ENCODE measurements around the gene SPATA24.
"Not testable (repeated sequence)": the region's sequence is repeated elsewhere in the genome, so short reads cannot be mapped to it uniquely, and the experiment has no call there.

The SPATA24 gene, protein sequence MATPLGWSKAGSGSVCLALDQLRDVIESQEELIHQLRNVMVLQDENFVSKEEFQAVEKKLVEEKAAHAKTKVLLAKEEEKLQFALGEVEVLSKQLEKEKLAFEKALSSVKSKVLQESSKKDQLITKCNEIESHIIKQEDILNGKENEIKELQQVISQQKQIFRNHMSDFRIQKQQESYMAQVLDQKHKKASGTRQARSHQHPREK

DNA sequence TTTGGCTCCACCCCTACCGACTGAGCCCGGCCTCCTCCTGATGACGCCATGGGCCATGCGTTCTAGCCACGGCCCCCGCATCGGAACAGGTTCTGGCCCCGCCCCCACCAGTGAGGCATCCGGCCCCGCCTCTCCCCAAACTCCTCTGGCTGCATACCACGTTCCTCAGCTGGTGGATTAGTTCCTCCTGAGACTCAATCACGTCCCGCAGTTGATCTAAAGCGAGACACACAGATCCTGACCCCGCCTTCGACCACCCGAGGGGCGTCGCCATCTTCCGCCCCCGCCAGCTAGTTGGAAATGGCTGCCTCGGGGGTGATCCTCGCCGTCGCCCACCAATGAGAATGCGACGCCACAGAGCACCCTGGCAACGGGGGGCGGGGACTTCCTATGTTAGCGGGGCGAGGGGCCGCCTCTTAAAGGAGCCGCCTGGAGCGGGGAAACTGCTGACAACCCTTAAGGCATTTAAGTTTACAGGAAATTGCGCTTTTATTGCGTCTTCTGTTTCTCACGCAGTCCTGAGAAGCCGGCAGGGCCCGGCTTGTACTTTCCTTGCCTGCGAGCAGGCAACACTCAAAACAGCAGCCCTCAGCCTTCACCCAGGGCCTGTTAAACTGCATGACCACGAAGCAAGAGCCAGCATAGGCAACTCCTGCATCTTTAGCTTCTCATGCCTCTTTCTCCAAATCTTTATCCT, at the start of gene SPATA24:
Gene SPATA24, minus strand, starts transcription at position 303 of the 697 bp plus-strand sequence. Its CDS starts 29 bp downstream, at position 274.
- peaks cover 23 to 26% of the 10 kb centered on the region in 2 donors for H3K4me1 ChIP-seq (ENCODE audit: control insufficient read depth in 1 of 2, insufficient read depth in 2 of 2, low read length in 2 of 2)
- peak within 1 kb of the TSS; percentile 95 for H3K27ac ChIP-seq (ENCODE audit: low read depth, low read length)
- H3K9ac ChIP-seq (ENCODE audit: low read depth in 1 of 2, low read length in 2 of 2), result peak within 1 kb of the TSS; percentile 62 to 77
- H3K27me3 ChIP-seq (ENCODE audit: control insufficient read depth in 1 of 2, insufficient read depth in 2 of 2, low read length in 2 of 2), result no peaks in the 10 kb centered on the region
- H3K4me3 ChIP-seq (ENCODE audit: low read depth in 1 of 2, low read length in 2 of 2), result peak within 1 kb of the TSS; percentile 82 to 83
- H3K9me3 ChIP-seq (ENCODE audit: control insufficient read depth in 1 of 2, low read length in 2 of 2), result no peaks in the 10 kb centered on the region
- no peaks in the 10 kb centered on the region for H3K36me3 ChIP-seq (ENCODE audit: control insufficient read depth in 1 of 2, insufficient read depth in 2 of 2, low read length in 2 of 2)

DNA sequence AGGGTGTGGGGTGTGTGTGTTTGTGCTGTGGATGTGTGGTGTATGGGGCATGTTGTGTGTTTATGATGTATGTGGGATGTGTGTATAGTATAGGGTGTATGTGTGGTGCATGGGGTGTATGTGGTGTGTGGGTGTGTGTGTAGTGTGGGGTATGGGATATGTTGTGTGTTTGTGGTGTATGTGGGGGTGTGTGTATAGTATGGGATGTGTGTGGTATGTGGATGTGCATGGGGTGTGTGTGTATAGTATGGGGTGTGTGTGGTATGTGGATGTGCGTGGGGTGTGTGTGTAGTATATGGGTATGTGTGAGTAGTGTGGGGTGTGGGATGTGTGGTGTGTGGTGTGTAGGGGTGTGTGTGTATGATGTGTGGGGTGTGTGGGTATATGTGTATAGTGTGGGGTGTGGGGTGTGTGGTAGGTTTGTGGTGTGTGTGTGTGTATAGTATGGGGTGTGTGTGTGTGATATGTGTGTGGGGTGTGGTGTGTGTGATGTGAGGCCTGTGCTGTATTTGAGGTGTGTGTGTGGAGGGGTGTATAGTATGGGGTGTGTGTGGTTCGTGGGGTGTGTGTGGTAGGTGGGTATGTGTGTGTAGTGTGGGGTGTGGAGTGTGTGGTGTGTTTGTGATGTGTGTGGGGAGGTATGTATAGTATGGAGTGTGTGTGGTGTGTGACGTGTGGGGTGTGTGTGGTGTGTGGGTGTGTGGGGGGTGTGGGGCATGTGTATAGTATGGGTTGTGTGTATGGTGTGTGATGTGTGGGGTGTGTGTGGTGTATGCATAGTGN, 48.2 kb upstream of the SPATA24 start:
- Histone ChIP-seq H3K9me3 (ENCODE audit: control insufficient read depth in 1 of 2, low read length in 2 of 2) (no peaks in the 10 kb centered on the region), H3K4me3 (ENCODE audit: low read depth in 1 of 2, low read length in 2 of 2) (no peak overlapping the region), H3K4me1 (ENCODE audit: control insufficient read depth in 1 of 2, insufficient read depth in 2 of 2, low read length in 2 of 2) (no peaks in the 10 kb centered on the region), H3K27me3 (ENCODE audit: control insufficient read depth in 1 of 2, insufficient read depth in 2 of 2, low read length in 2 of 2) (no peaks in the 10 kb centered on the region), H3K27ac (ENCODE audit: low read depth, low read length) (no peak overlapping the region), H3K9ac (ENCODE audit: low read depth in 1 of 2, low read length in 2 of 2) (no peak overlapping the region), H3K36me3 (ENCODE audit: control insufficient read depth in 1 of 2, insufficient read depth in 2 of 2, low read length in 2 of 2) (no peaks in the 10 kb centered on the region)

DNA sequence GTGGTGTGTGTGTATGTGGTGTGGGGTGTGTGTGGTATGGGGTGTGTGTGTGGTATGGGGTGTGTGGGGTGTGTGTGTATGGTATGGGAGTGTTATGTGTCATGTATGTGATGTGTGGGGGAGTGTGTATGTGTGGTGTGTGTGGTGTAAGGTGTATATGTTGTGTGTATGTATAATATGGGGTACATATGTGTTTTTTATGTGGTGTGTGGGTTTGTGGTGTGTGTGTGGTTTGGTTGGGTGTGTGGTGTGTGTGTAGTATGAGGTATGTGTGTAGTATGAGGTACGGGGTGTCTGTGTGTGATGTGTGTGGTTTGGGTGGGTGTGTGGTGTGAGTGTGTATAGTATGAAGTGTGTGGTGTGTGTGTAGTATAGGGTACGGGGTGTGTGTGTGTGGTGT, 47.3 kb upstream of the SPATA24 start:
- H3K4me1 ChIP-seq (ENCODE audit: control insufficient read depth in 1 of 2, insufficient read depth in 2 of 2, low read length in 2 of 2), result no peaks in the 10 kb centered on the region
- no peaks in the 10 kb centered on the region for H3K27me3 ChIP-seq (ENCODE audit: control insufficient read depth in 1 of 2, insufficient read depth in 2 of 2, low read length in 2 of 2)
- no peaks in the 10 kb centered on the region for H3K9me3 ChIP-seq (ENCODE audit: control insufficient read depth in 1 of 2, low read length in 2 of 2)
- H3K27ac ChIP-seq (ENCODE audit: low read depth, low read length), result no peak overlapping the region
- H3K36me3 ChIP-seq (ENCODE audit: control insufficient read depth in 1 of 2, insufficient read depth in 2 of 2, low read length in 2 of 2), result no peaks in the 10 kb centered on the region
- H3K4me3 ChIP-seq (ENCODE audit: low read depth in 1 of 2, low read length in 2 of 2), result no peak overlapping the region
- no peak overlapping the region for H3K9ac ChIP-seq (ENCODE audit: low read depth in 1 of 2, low read length in 2 of 2)

DNA sequence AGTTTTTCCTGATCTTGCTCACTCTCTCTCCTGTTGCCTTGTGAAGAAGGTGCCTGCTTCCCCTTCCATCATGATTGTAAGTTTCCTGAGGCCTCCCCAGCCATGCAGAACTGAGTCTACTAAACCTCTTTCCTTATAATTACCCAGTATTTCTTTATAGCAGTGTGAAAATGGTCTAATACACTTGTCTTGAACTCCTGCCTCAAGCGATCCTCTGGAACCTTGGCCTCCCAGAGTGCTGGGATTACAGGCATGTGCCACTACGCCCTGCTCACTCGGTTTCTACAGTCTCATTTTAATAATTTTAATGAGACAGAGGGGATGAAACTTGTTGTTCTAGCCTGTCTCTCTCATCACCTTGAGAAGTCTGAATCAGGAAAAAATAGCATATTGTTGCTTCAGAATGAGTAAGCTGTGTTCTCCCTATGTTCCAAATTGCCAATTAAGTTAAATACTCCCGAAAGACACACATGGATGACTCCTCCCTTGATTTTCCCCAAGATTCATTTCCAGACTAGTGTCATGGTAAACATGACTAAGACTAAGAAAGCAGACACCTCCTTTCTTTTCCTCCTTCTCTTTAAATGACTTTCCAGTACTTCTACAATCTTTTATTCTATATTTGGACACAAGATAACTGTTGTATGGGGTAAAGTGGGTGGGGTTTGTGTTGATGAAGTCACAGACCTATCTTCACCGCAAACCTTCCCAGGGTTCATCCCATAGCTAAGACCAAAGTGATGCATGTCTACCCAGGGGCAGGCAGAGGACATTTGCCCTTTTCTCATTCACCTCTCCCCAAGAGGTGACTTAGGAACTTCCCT, 43.3 kb upstream of the SPATA24 start:
- Histone ChIP-seq H3K27ac (ENCODE audit: low read depth, low read length) (no peak overlapping the region), H3K9me3 (ENCODE audit: control insufficient read depth in 1 of 2, low read length in 2 of 2) (no peaks in the 10 kb centered on the region), H3K9ac (ENCODE audit: low read depth in 1 of 2, low read length in 2 of 2) (no peak overlapping the region), H3K36me3 (ENCODE audit: control insufficient read depth in 1 of 2, insufficient read depth in 2 of 2, low read length in 2 of 2) (no peaks in the 10 kb centered on the region), H3K27me3 (ENCODE audit: control insufficient read depth in 1 of 2, insufficient read depth in 2 of 2, low read length in 2 of 2) (no peaks in the 10 kb centered on the region), H3K4me1 (ENCODE audit: control insufficient read depth in 1 of 2, insufficient read depth in 2 of 2, low read length in 2 of 2) (no peaks in the 10 kb centered on the region), H3K4me3 (ENCODE audit: low read depth in 1 of 2, low read length in 2 of 2) (no peak overlapping the region)

DNA sequence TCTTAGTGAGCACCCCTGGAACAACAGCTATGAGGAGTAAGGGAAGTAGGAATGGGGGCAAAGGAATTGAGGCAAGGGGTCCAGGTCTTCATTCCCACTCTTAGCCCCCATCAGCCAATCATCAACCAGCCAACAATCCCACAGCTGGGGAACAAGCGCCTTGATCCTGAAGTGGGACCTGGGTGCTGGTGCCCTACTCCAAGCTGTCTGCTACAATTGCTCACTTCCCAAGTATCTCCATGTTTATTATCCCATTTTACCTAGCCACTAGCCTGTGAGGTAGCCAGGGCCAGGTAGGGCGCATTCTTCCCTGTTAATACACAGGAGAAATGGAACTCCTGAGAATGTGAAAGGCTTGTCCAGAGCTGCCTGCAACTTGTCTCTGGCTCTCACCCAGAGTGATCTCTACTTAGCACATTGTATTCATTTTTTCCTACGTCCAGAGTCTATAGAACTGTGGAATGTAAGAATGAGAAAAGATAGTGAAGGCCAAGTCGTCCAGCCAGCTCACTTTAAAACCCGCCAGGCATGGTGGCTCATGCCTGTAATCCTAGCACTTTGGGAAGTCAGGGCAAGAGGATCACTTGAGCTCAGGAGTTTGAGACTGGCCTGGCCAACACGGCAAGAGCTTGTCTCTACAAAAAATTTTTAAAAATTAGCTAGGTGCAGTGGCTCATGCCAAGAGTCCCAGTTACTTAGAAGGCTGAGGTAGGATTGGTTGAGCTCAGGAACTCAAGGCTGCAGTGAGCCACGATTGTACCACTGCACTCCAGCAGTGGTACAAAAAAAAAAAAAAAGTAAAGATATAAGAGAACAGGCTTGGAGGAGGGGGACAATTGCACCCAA, 41.7 kb upstream of the SPATA24 start:
- H3K27ac ChIP-seq (ENCODE audit: low read depth, low read length), result no peak overlapping the region
- H3K4me3 ChIP-seq (ENCODE audit: low read depth in 1 of 2, low read length in 2 of 2), result no peak overlapping the region
- H3K27me3 ChIP-seq (ENCODE audit: control insufficient read depth in 1 of 2, insufficient read depth in 2 of 2, low read length in 2 of 2), result no peaks in the 10 kb centered on the region
- H3K9ac ChIP-seq (ENCODE audit: low read depth in 1 of 2, low read length in 2 of 2), result no peak overlapping the region
- no peaks in the 10 kb centered on the region for H3K36me3 ChIP-seq (ENCODE audit: control insufficient read depth in 1 of 2, insufficient read depth in 2 of 2, low read length in 2 of 2)
- no peaks in the 10 kb centered on the region for H3K4me1 ChIP-seq (ENCODE audit: control insufficient read depth in 1 of 2, insufficient read depth in 2 of 2, low read length in 2 of 2)
- H3K9me3 ChIP-seq (ENCODE audit: control insufficient read depth in 1 of 2, low read length in 2 of 2), result no peaks in the 10 kb centered on the region

DNA sequence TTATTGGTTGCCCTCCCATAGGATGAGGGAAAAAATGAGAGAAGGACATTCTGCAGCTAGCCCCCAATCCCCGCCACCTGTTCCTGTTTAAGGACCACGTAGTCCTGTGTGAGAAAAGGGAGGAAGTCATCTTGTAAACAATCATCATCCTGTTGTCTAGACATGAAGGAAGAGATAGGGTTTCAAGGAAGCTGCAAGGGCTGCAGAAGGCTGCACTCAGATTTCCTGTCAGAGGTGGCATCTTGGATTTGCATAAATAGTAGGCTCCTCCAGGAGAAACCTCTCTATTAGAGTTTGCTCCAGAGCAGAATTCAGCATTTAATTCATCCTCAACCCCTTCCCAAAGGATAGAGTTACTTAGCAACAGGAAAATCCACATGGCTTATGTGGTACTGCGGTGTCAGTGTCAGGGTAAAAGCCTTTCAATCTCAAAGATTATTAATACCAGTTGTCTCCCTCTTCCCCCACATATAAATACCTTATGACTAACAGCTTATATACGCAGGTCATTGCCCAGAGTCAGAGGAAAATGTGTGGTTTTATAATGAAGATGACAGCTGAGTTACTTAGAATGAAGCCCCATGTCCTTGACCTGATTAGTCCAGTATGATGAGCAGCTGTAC, 40.1 kb upstream of the SPATA24 start:
- H3K27me3 ChIP-seq (ENCODE audit: control insufficient read depth in 1 of 2, insufficient read depth in 2 of 2, low read length in 2 of 2), result no peaks in the 10 kb centered on the region
- no peak overlapping the region for H3K4me3 ChIP-seq (ENCODE audit: low read depth in 1 of 2, low read length in 2 of 2)
- peaks cover 4 to 8% of the 10 kb centered on the region in 2 donors for H3K4me1 ChIP-seq (ENCODE audit: control insufficient read depth in 1 of 2, insufficient read depth in 2 of 2, low read length in 2 of 2)
- no peak overlapping the region for H3K27ac ChIP-seq (ENCODE audit: low read depth, low read length)
- no peaks in the 10 kb centered on the region for H3K36me3 ChIP-seq (ENCODE audit: control insufficient read depth in 1 of 2, insufficient read depth in 2 of 2, low read length in 2 of 2)
- no peaks in the 10 kb centered on the region for H3K9me3 ChIP-seq (ENCODE audit: control insufficient read depth in 1 of 2, low read length in 2 of 2)
- no peak overlapping the region for H3K9ac ChIP-seq (ENCODE audit: low read depth in 1 of 2, low read length in 2 of 2)

DNA sequence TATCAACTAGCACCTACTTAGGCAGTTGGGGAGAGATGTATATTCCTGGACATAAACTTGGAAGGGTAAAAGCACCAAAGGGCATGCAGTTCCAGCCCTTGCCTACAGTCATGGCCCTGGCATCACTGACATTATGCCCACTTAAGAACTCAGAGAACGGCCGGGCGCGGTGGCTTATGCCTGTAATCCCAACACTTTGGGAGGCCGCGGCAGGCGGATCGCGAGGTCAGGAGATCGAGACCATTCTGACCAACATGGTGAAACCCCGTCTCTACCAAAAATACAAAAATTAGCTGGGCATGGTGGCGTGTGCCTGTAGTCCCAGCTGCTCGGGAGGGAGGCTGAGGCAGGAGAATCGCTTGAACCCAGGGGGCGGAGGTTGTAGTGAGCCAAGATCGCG, 36.5 kb upstream of the SPATA24 start:
- H3K4me1 ChIP-seq (ENCODE audit: control insufficient read depth in 1 of 2, insufficient read depth in 2 of 2, low read length in 2 of 2), result peaks cover 12 to 16% of the 10 kb centered on the region in 2 donors
- not testable (repeated sequence) for H3K4me3 ChIP-seq (ENCODE audit: low read depth in 1 of 2, low read length in 2 of 2); H3K27ac ChIP-seq (ENCODE audit: low read depth, low read length); H3K9ac ChIP-seq (ENCODE audit: low read depth in 1 of 2, low read length in 2 of 2); H3K36me3 ChIP-seq (ENCODE audit: control insufficient read depth in 1 of 2, insufficient read depth in 2 of 2, low read length in 2 of 2); H3K27me3 ChIP-seq (ENCODE audit: control insufficient read depth in 1 of 2, insufficient read depth in 2 of 2, low read length in 2 of 2); H3K9me3 ChIP-seq (ENCODE audit: control insufficient read depth in 1 of 2, low read length in 2 of 2)

DNA sequence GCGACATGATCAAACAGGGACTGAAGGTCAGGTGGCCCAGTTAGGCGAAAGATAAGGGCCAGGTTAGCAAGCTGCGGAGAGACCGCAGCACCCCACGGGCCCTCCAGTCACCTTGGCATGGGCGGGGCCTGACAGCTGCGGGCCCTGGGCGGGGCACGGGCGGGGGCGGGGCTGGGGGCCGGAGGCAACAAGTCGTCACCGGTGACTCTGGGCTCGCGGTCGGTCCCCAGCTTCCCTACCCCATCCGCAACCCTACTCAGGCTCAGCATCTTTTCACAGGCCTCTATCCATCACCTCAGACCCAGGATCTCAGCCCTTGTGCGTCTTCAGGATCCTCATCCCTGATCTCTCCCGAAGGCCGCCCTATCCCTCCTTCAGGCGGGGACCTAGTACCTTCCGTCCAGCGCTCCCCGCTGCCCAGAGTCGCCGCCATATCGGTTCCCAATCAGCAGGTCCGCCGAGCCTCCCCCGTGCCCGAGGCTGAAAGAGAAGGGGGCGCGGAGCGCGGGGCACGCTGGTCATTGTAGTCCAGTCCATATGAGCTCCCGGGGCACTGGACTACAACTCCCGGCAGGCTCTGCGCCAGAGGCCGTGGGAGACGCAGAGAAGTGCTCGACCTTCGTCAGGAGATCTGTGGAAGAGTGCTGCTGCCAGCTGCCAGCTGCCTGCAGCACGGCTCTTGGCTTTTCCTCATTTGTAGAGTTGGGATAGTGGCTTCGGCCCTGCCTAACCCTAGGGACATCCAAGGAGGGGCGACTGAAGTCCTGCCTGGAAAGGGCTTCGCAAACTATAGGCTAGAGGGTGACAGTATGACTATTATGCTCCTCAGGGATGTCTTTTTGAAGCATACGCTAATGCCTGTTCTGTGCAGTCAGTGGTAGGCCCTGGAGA, 35.4 kb upstream of the SPATA24 start, which contains the start of gene DNAJC18:
Gene DNAJC18, minus strand, starts transcription at position 513 of the 891 bp plus-strand sequence. Its CDS starts 80 bp downstream, at position 433.
- no peaks in the 10 kb centered on the region for H3K9me3 ChIP-seq (ENCODE audit: control insufficient read depth in 1 of 2, low read length in 2 of 2)
- no peaks in the 10 kb centered on the region for H3K27me3 ChIP-seq (ENCODE audit: control insufficient read depth in 1 of 2, insufficient read depth in 2 of 2, low read length in 2 of 2)
- peaks cover 12 to 16% of the 10 kb centered on the region in 2 donors for H3K4me1 ChIP-seq (ENCODE audit: control insufficient read depth in 1 of 2, insufficient read depth in 2 of 2, low read length in 2 of 2)
- H3K4me3 ChIP-seq (ENCODE audit: low read depth in 1 of 2, low read length in 2 of 2), result peak within 1 kb of the TSS; percentile 83 to 93
- H3K9ac ChIP-seq (ENCODE audit: low read depth in 1 of 2, low read length in 2 of 2), result peak within 1 kb of the TSS; percentile 88
- H3K36me3 ChIP-seq (ENCODE audit: control insufficient read depth in 1 of 2, insufficient read depth in 2 of 2, low read length in 2 of 2), result no peaks in the 10 kb centered on the region
- H3K27ac ChIP-seq (ENCODE audit: low read depth, low read length), result peak within 1 kb of the TSS; percentile 97
